GM21367 (cell line): ENCODE measurements around the gene KCNQ1.

Experiments
- ATAC-seq: cut with Tn5 transposase; IDR thresholded peaks from one replicate; pipeline ENCODE4 v1.9.1; 2021; ENCODE audit not compliant: unreplicated experiment

The KCNQ1 gene

GRCh38 chr11:2643746-2644145 lies 198.9 kb downstream of the KCNQ1 start:
- no peak for ATAC-seq

DNA sequence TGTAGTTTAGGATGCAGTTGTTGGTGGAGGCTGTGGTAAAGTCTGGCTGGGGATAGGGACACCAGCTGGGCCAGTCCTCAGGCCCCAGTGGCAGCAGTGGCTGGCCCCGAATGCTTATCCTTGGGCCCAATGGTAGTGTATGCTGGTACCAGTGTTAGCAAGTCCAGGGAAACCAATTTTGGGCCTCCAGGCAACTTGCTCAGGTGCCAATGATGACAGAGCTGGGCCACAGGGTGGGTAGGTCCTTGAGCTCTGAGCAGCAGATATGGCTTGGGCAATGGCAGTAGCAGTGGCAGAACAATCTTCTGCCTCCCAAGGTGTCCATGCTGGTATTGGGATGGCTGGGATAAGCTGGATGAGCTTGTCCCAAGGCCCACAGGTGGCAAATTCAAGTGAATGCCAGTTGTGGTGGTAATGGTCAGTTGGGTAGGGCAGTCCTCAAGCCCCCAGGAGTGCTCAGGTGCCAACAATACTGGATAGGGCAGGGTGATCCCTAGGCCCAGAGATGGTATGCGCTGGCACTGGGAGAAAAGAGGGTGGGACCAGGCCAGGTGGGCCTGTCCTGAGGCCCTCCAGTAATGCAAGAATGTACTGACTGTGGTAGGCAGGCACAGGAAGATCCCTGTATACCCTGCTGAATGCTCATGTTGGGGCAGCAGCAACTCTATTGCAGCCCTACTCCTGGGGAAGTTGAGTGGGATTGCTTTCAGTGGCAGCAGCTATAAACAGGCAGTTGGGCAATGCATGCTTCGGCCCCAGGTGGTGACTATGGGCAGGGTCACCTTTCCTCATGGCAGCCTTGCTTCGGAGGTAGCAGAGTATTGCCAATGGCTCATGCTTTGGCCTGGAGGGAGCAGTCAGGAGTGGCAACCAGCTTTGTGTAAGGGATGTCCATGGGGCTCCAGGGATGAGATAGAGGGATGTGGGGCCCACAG lies 200.3 kb downstream of the KCNQ1 start:
- no peak for ATAC-seq

GRCh38 chr11:2645779-2646118 lies 200.9 kb downstream of the KCNQ1 start:
- ATAC-seq, result no peak

GRCh38 chr11:2647167-2647566 lies 202.4 kb downstream of the KCNQ1 start:
- no peak for ATAC-seq

GRCh38 chr11:2647953-2648352 lies 203.1 kb downstream of the KCNQ1 start:
- no peak for ATAC-seq

DNA sequence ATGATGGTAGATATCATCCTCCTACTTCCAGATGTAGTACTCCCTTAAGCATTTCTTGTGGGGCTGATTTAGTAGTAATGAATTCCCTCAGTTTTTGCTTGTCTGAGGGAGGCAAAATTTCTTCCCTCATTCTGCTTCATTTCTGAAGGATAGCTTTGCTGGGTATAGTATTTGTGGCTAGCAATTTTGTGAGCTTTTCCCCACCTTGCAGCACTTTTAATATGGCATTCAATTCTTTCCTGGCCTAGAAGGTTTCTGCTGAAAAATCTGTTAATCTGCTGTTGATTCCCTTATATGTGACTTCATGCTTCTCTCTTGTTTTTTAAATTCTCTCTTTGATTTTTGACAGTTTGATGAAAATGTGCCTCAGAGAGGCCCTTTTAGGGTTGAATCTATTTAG lies 204.6 kb downstream of the KCNQ1 start:
- no peak for ATAC-seq

DNA sequence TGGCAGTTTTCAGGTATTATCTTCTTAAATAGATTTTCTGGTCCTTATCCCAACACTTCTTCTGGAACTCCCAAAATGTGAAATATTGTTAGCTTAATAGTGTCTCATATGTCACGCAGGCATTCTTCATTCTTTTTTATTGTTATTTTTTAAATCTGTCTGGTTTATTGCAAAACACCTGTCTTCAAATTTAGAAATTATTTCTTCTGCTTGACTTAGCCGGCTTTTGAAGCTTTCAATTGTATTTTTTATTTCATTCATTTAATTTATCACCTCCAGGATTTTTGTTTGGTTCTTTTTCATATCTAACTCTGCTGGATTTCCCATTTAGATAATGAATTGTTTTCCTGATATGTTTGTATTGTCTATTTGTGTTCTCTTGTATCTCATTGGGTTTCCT lies 205.0 kb downstream of the KCNQ1 start:
- no peak for ATAC-seq

DNA sequence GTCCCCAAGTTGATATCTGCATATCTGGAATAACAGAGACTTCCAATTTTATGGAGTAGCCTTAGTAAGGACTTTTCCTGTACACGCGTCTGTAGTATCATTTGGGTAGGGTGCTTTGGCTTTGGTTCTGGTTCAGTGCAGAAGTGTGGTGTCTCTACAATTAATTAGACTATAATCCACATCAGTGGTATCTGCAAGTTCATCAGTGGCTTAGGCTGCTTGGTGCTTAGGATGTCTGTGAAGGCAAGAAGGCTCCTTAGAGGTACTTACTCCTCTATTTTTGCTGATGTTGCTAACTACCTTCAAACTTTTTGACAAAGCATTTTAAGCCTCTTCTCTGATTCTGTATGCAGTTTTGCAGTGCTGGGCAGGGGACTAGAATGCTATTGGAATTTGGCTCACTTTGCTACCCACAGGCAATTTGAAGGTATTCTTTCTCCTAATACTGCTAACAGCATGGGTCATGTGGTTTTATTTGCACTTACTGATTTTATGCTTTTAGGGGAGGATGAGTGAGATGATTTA lies 205.6 kb downstream of the KCNQ1 start:
- no peak for ATAC-seq

GRCh38 chr11:2651054-2651617 lies 206.3 kb downstream of the KCNQ1 start:
- no peak for ATAC-seq

- no peak for ATAC-seq
Measured at GRCh38 chr11:2651826-2652271, 207.0 kb downstream of the KCNQ1 start.

DNA sequence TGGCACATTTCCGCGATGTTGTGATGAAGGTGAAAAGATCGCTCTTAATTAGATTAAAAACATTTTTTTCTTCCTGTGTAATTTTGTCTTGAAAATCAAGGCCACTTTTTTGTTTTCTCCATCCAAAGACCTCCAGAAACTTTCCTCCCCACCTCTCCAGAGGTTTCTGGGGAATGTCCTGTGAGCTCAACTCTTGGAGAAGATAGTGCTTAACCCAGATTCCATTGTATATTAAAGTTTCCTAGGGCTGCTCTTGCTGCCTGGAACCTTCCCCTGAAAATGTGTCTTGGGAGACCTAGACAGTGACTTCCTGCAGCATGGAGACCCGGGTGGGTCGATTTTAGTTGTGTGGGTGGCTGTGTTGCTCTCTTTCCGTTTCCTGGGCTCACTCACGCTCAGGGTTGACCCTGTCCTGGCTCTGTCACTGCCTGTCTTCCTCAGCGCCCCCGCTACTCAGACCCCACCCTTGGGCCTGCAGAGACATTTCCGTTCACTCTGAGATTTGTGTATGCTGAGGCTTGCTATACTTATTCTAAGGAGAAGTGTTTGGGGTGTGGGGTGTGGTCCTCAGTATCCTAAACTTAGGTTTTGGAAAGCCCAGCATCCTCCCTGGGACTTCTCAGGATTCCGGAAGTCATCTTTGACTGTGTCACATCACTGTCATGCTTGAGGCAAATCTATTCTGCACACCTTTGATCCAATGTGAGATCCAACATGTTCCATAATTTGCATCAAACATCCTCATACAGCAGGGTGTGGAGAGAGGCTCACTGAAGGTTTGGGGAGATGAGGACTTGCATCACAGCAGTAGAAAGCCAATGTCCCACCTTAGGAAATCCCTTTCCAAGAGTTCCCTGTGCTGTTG lies 207.8 kb downstream of the KCNQ1 start:
- ATAC-seq, result no peak

- no peak for ATAC-seq
Measured at GRCh38 chr11:2653198-2653551, 208.4 kb downstream of the KCNQ1 start.

DNA sequence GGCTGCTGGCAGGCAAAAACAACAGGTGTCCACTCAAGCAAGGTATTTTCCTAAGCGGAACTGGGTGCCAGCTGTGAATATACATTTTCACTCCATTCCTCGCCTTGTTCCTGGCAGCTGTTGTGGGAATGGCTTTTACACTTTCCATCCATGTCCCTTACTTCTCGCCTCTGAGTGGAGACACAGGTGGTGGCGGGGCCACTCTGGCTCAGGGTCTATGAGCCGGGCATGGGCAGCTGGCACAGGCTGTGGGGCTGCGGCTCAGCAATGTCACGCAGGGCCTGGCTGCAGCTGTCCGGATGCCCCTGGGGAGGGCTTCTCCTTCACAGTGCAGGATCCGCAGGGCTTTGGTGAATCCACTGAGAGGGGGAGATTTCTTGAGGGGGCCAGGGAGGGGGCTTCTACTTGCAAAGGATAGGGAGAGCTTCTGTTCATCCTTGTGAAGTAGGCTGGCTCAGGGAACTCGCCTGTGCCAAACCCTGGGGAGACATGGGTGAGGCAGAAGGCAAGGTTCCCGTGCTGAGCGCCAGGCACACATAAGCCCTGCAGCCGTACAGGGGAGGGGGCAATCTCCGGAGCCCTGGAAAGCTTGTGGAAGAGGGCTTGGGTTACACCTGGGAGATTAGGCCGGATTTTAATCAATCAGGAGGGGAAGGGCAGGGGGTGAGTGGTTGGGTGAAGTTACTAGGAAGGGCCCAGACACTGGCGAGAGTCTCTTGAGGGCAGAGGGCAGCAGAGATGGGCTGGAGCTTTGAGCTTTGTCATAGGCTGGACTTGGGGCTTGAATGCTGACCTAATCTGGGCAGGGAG lies 209.3 kb downstream of the KCNQ1 start:
- no peak for ATAC-seq

GRCh38 chr11:2655016-2655719 lies 210.4 kb downstream of the KCNQ1 start:
- no peak for ATAC-seq

- no peak for ATAC-seq
Measured at GRCh38 chr11:2655834-2656622, 211.2 kb downstream of the KCNQ1 start.

GRCh38 chr11:2656859-2657258 lies 212.1 kb downstream of the KCNQ1 start:
- no peak for ATAC-seq

DNA sequence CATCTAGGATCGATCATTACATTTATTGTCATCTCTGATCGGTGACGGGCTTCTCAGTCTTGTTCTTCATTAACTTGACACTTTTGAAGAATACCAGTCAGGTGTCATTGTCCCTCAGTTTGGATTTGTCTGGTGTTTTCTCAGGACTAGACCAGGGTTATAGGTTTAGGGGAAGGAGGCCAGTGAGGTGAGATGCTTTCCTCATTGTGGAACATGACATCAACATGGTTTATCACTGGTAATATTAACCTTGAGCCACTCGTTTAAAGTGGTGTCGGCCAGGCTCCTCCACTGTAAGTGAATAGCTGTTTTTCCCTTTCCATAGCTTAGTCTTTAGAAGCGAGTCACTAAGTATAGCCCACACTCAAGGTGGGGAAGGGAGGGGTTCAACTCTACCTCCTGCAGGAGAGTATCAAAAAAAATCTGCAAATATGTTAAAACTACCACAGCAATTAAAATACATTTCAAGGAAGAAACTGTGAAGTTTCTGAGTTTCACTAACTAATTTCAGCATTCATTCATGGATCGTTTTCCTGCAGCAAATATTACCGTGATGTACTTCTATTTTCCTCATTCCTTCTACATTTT lies 213.0 kb downstream of the KCNQ1 start:
- no peak for ATAC-seq

- no peak for ATAC-seq
Measured at GRCh38 chr11:2660357-2660939, 215.6 kb downstream of the KCNQ1 start.
